GM19238 (cell line): ENCODE data around the gene CMC2.

ENCODE experiments used
- DNase-seq: peaks from one replicate; pipeline ENCODE4 v3.0.0; 2011; ENCODE audit warnings: low spot score; ENCODE audit not compliant: insufficient read length

CMC2 gene

GRCh38 chr16:80932708-80933095 is 74.0 kb downstream of the CMC2 start:
- no peak for DNase-seq

- no peak for DNase-seq
Measured at GRCh38 chr16:80931801-80932707, 74.6 kb downstream of the CMC2 start.

- DNase-seq = peak; percentile 41
Measured at GRCh38 chr16:80924372-80924978, 82.2 kb downstream of the CMC2 start.

GRCh38 chr16:80923356-80923755 is 83.3 kb downstream of the CMC2 start:
- no peak for DNase-seq
